Measurements from ENCODE around the gene SPAG17. TPM values are rescaled to one million over a fixed set of nuclear protein-coding genes. Genes with fewer than 3 reads are reported as not detected.

SPAG17 gene
- total and polyA plus RNA-seq, 2 donors from 2014 or later = 8.7 to 10.4 TPM

DNA sequence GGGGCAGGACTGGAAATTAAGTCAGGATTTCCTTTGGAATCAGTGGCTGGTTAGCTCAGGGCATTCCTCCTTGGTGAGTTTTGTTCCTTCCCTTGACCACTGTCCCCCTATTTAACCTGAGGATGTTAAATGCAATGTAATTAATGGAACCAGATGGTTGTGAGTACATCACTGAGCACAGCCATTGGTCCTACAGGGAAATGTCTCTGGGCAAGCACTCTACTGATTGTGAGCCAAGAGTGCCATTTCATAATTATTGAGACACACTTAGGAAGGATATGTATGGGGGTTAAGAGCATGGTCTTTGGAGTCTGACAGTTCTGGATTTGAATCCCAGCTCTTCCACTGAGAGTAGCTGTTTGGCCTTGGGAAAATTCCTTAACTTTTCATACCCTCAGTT is 74.4 kb downstream of the SPAG17 start:
- H3K27ac ChIP-seq (ENCODE audit: low read depth in 2 of 2, low read length in 2 of 2) = no peak overlapping the region
- intact Hi-C loops (cut with DNase I) = no loop called here
- H3K4me1 ChIP-seq (ENCODE audit: control insufficient read depth in 2 of 3, insufficient read depth in 2 of 3, low read depth in 1 of 3, low read length in 3 of 3) = no peaks in the 10 kb centered on the region
- no peak overlapping the region for H3K4me3 ChIP-seq (ENCODE audit: low read length in 3 of 3)
- H3K9me3 ChIP-seq (ENCODE audit: control insufficient read depth in 2 of 3, insufficient read depth in 1 of 3, low read length in 3 of 3) = no peaks in the 10 kb centered on the region
- DNase-seq = no peak
- FAIRE-seq = no peak
- TF ChIP-seq, protein P1, sequence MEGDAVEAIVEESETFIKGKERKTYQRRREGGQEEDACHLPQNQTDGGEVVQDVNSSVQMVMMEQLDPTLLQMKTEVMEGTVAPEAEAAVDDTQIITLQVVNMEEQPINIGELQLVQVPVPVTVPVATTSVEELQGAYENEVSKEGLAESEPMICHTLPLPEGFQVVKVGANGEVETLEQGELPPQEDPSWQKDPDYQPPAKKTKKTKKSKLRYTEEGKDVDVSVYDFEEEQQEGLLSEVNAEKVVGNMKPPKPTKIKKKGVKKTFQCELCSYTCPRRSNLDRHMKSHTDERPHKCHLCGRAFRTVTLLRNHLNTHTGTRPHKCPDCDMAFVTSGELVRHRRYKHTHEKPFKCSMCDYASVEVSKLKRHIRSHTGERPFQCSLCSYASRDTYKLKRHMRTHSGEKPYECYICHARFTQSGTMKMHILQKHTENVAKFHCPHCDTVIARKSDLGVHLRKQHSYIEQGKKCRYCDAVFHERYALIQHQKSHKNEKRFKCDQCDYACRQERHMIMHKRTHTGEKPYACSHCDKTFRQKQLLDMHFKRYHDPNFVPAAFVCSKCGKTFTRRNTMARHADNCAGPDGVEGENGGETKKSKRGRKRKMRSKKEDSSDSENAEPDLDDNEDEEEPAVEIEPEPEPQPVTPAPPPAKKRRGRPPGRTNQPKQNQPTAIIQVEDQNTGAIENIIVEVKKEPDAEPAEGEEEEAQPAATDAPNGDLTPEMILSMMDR (IDR thresholded peaks at IDR 0.05; ENCODE audit: borderline replicate concordance, extremely low read depth, insufficient read depth) = no peak
- no peaks in the 10 kb centered on the region for H3K27me3 ChIP-seq (ENCODE audit: control insufficient read depth, insufficient read depth, low read length)
- no peak overlapping the region for H3K9ac ChIP-seq (ENCODE audit: low read length in 3 of 3)
- no peaks in the 10 kb centered on the region for H3K36me3 ChIP-seq (ENCODE audit: control insufficient read depth in 2 of 3, insufficient read depth in 3 of 3, low read length in 3 of 3)

DNA sequence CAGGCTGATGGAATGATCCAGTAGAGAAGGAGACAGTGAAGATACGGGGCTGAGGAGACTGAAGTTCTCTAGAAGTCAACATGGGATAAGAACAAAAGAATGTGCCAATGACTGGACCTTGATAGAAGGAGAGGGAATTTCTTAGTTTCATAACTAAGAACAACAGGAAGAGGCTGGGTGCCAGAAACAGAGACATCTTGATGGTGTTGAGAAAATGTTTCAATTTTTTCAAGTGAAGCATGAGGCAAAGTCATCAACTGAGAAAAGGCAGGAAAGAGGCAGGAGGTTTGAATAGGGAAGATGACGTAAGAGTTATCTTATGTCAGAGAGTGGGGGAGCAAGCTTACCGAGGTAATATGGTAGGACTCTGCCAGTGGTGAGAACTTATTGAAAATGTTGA is 80.1 kb downstream of the SPAG17 start:
- no peak overlapping the region for H3K4me3 ChIP-seq (ENCODE audit: low read length in 3 of 3)
- no peak for FAIRE-seq
- TF ChIP-seq, protein P1 (IDR thresholded peaks at IDR 0.05; ENCODE audit: borderline replicate concordance, extremely low read depth, insufficient read depth) = no peak
- H3K9me3 ChIP-seq (ENCODE audit: control insufficient read depth in 2 of 3, insufficient read depth in 1 of 3, low read length in 3 of 3) = no peaks in the 10 kb centered on the region
- H3K36me3 ChIP-seq (ENCODE audit: control insufficient read depth in 2 of 3, insufficient read depth in 3 of 3, low read length in 3 of 3) = no peaks in the 10 kb centered on the region
- no peak overlapping the region for H3K9ac ChIP-seq (ENCODE audit: low read length in 3 of 3)
- H3K4me1 ChIP-seq (ENCODE audit: control insufficient read depth in 2 of 3, insufficient read depth in 2 of 3, low read depth in 1 of 3, low read length in 3 of 3) = no peaks in the 10 kb centered on the region
- no peaks in the 10 kb centered on the region for H3K27me3 ChIP-seq (ENCODE audit: control insufficient read depth, insufficient read depth, low read length)
- intact Hi-C loops (cut with DNase I) = no loop called here
- no peak for DNase-seq
- H3K27ac ChIP-seq (ENCODE audit: low read depth in 2 of 2, low read length in 2 of 2) = no peak overlapping the region

DNA sequence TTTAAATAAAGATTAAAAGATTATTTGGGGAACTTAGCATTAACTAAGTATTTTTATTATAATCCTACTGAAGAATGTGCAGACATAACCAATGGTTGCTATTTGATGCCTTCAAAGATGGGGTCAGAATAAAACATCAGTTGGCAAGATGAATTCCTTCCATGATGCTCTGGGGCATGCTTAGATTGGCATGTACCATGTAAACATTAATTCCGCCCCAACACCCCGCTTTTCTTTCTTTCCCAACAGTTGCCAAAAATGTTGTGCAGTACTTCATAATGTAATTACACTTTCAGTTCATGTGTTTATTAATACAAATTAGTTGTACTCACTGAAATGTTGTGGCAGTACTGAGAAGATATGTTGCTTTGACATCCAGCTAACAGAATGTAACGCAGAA is 82.6 kb downstream of the SPAG17 start:
- Histone ChIP-seq H3K9me3 (ENCODE audit: control insufficient read depth in 2 of 3, insufficient read depth in 1 of 3, low read length in 3 of 3) (no peaks in the 10 kb centered on the region), H3K9ac (ENCODE audit: low read length in 3 of 3) (no peak overlapping the region), H3K27ac (ENCODE audit: low read depth in 2 of 2, low read length in 2 of 2) (no peak overlapping the region), H3K27me3 (ENCODE audit: control insufficient read depth, insufficient read depth, low read length) (no peaks in the 10 kb centered on the region), H3K4me3 (ENCODE audit: low read length in 3 of 3) (no peak overlapping the region), H3K4me1 (ENCODE audit: control insufficient read depth in 2 of 3, insufficient read depth in 2 of 3, low read depth in 1 of 3, low read length in 3 of 3) (no peaks in the 10 kb centered on the region), H3K36me3 (ENCODE audit: control insufficient read depth in 2 of 3, insufficient read depth in 3 of 3, low read length in 3 of 3) (no peaks in the 10 kb centered on the region)
- intact Hi-C loops (cut with DNase I) = no loop called here
- DNase-seq (no peak), FAIRE-seq (no peak)
- TF ChIP-seq, protein P1 (IDR thresholded peaks at IDR 0.05; ENCODE audit: borderline replicate concordance, extremely low read depth, insufficient read depth) = no peak

DNA sequence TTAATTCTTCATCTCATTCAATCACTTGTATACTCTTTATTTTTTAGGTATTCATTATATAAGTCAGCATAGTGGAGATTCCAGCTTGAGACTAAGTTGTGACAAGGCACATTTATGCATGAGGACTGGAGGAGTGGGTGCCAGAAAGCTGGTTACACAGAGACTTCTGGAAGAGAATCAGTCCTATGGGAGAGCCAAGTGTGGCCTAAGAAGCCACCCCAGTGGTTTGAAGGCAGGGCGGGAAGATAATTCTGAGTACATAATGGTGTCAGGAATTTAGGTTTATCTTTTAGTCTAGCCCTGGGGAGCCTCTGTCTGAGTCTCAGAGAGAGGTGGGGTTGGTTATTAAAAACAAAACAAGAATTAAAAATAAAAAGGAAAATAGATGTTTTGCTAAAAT is 83.0 kb downstream of the SPAG17 start:
- H3K9ac ChIP-seq (ENCODE audit: low read length in 3 of 3) = no peak overlapping the region
- no peaks in the 10 kb centered on the region for H3K4me1 ChIP-seq (ENCODE audit: control insufficient read depth in 2 of 3, insufficient read depth in 2 of 3, low read depth in 1 of 3, low read length in 3 of 3)
- FAIRE-seq (no peak), DNase-seq (no peak)
- no peaks in the 10 kb centered on the region for H3K36me3 ChIP-seq (ENCODE audit: control insufficient read depth in 2 of 3, insufficient read depth in 3 of 3, low read length in 3 of 3)
- no peak overlapping the region for H3K27ac ChIP-seq (ENCODE audit: low read depth in 2 of 2, low read length in 2 of 2)
- no peaks in the 10 kb centered on the region for H3K9me3 ChIP-seq (ENCODE audit: control insufficient read depth in 2 of 3, insufficient read depth in 1 of 3, low read length in 3 of 3)
- no peaks in the 10 kb centered on the region for H3K27me3 ChIP-seq (ENCODE audit: control insufficient read depth, insufficient read depth, low read length)
- no peak overlapping the region for H3K4me3 ChIP-seq (ENCODE audit: low read length in 3 of 3)
- intact Hi-C loops (cut with DNase I) = no loop called here
- TF ChIP-seq, protein P1 (IDR thresholded peaks at IDR 0.05; ENCODE audit: borderline replicate concordance, extremely low read depth, insufficient read depth) = no peak

All from kidney (tissue), 14 donors.